ENCODE measurements around the gene NEB. TPM values are rescaled to one million over a fixed set of nuclear protein-coding genes. Genes with fewer than 3 reads are reported as not detected.

Gene NEB, protein sequence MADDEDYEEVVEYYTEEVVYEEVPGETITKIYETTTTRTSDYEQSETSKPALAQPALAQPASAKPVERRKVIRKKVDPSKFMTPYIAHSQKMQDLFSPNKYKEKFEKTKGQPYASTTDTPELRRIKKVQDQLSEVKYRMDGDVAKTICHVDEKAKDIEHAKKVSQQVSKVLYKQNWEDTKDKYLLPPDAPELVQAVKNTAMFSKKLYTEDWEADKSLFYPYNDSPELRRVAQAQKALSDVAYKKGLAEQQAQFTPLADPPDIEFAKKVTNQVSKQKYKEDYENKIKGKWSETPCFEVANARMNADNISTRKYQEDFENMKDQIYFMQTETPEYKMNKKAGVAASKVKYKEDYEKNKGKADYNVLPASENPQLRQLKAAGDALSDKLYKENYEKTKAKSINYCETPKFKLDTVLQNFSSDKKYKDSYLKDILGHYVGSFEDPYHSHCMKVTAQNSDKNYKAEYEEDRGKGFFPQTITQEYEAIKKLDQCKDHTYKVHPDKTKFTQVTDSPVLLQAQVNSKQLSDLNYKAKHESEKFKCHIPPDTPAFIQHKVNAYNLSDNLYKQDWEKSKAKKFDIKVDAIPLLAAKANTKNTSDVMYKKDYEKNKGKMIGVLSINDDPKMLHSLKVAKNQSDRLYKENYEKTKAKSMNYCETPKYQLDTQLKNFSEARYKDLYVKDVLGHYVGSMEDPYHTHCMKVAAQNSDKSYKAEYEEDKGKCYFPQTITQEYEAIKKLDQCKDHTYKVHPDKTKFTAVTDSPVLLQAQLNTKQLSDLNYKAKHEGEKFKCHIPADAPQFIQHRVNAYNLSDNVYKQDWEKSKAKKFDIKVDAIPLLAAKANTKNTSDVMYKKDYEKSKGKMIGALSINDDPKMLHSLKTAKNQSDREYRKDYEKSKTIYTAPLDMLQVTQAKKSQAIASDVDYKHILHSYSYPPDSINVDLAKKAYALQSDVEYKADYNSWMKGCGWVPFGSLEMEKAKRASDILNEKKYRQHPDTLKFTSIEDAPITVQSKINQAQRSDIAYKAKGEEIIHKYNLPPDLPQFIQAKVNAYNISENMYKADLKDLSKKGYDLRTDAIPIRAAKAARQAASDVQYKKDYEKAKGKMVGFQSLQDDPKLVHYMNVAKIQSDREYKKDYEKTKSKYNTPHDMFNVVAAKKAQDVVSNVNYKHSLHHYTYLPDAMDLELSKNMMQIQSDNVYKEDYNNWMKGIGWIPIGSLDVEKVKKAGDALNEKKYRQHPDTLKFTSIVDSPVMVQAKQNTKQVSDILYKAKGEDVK (N-terminal part only)
- 0.89 TPM for total RNA-seq (2013)
- 1 to 10 TPM in 1 of 3 donors, not detected in 2; 2.7 TPM for polyA plus RNA-seq
- 1.7 and 2.2 TPM in 2 replicates for polyA minus RNA-seq
- total RNA-seq = 1.6 to 23.8 (median 6.1) reads per million in 11 experiments

DNA sequence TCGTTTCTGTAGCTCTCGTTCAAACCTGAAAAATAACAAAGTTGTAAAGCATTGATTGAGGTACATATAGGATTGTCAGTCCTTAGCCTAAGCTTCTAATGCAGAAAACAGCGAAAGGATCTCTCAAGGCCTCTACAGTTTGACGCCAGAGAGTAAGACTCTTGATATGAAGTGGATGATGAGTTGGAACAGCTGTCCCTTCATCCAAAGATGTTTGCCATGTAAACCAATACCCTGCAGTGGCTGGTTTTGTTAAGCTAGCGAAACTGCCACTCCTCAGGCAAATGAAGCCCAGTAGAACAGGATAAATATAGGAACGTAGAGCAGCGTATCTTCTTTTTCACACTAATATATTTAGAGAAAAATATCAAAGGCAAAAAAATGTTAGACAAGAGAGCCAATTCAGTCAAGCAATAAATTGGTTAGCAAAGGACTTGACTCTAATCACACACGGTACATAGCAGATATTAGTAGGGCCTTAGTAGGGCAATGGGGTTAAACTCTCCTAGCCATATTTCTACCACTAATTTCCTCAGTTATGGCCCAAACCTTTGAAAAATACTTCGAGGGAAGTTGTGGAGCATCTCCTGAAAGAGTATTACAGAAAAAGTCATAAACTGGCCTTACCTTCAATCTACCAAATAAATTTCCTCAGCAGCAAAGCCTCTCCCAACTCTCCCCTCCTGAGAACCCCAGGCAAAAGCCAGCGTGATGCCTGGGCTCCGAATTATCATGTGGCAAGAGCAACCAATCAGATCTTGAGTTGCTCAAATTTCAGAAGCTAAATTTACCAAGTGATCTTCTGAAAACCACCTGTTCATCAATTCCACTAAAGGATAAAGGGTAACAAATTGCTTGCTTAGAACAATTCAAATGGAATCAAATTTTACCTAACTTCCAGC, at the start of gene NEB:
TSS of gene NEB (minus strand) at position 706 of the 902 bp plus-strand sequence. CDS start 1,320 bp downstream, outside the sequence.
- Histone ChIP-seq H3K27me3 (ENCODE audit: control insufficient read depth in 2 of 2, insufficient read depth in 2 of 2, low read length in 2 of 2) (no peaks in the 10 kb centered on the region), H3K79me2 (ENCODE audit: insufficient read depth, low read length) (no peaks in the 10 kb centered on the region), H3K27ac (ENCODE audit: low read depth in 1 of 2, low read length in 2 of 2) (no peak within 1 kb of the TSS), H3K4me3 (replicated peaks in 1 of 3; ENCODE audit: low read depth in 2 of 3, low read length in 3 of 3) (no peak within 1 kb of the TSS), H3K36me3 (replicated peaks in 1 of 2; ENCODE audit: control insufficient read depth in 1 of 2, insufficient read depth in 2 of 2, low read length in 2 of 2) (no peaks in the 10 kb centered on the region), H3K4me1 (ENCODE audit: control insufficient read depth in 1 of 2, insufficient read depth in 2 of 2, low read length in 2 of 2) (no peaks in the 10 kb centered on the region), H3K4me2 (replicated peaks; ENCODE audit: extremely low read depth, low read length, poor library complexity, severe bottlenecking) (no peak within 1 kb of the TSS), H3K9me3 (replicated peaks in 1 of 2; ENCODE audit: control insufficient read depth in 1 of 2, insufficient read depth in 1 of 2, low read length in 2 of 2) (no peaks in the 10 kb centered on the region), H4K20me1 (ENCODE audit: insufficient read depth, low read length) (no peaks in the 10 kb centered on the region), H2AFZ (ENCODE audit: insufficient read depth, low read depth, low read length, poor library complexity, severe bottlenecking) (no peak within 1 kb of the TSS), H3K9ac (ENCODE audit: insufficient read depth, low read length, poor library complexity, severe bottlenecking) (no peak within 1 kb of the TSS)
- Mint-ChIP-seq H3K27me3 (ENCODE audit: low read depth in 3 of 3) (peaks cover 0 to 4% (median 0%) of the 10 kb centered on the region in 3 donors), H3K4me1 (no peaks in the 10 kb centered on the region), H3K36me3 (no peaks in the 10 kb centered on the region), H3K9me3 (peaks cover 0 to 3% (median 2%) of the 10 kb centered on the region in 7 donors), H3K4me3 (no peak within 1 kb of the TSS), H3K27ac (no peak within 1 kb of the TSS)
- no peak for DNase-seq
- 100% methylated on average over 3 of the region's 11 CpGs for WGBS (ENCODE audit: insufficient coverage)
- TF ChIP-seq CTCF (IDR thresholded peaks at IDR 0.05) = no peak
- intact Hi-C loops (cut with micrococcal nuclease) = no loop called here
